HS-27A (cell line): Measurements from ENCODE around the gene KLHDC8A.

ENCODE experiments used
- DNase-seq: peaks from one replicate; pipeline ENCODE4 v3.0.0-alpha.2; 2012; ENCODE audit warnings: low read depth, missing footprints

KLHDC8A gene

GRCh38 chr1:205344066-205344928, 12.4 kb downstream of the KLHDC8A start:
- no peak for DNase-seq

GRCh38 chr1:205343431-205344065, 13.2 kb downstream of the KLHDC8A start:
- DNase-seq: no peak

- DNase-seq: no peak
Measured at GRCh38 chr1:205342986-205343385, 13.7 kb downstream of the KLHDC8A start.

GRCh38 chr1:205340676-205341075, 16.0 kb downstream of the KLHDC8A start:
- no peak for DNase-seq

- DNase-seq: no peak
Measured at GRCh38 chr1:205339717-205340116, 17.0 kb downstream of the KLHDC8A start.

- no peak for DNase-seq
Measured at GRCh38 chr1:205339197-205339702, 17.5 kb downstream of the KLHDC8A start.

- no peak for DNase-seq
Measured at GRCh38 chr1:205338011-205338410, 18.7 kb downstream of the KLHDC8A start.

GRCh38 chr1:205337481-205337880, 19.2 kb downstream of the KLHDC8A start:
- DNase-seq: no peak

- no peak for DNase-seq
Measured at GRCh38 chr1:205335692-205336091, 21.0 kb downstream of the KLHDC8A start.

GRCh38 chr1:205332015-205332791, 24.5 kb downstream of the KLHDC8A start:
- DNase-seq: no peak

- no peak for DNase-seq
Measured at GRCh38 chr1:205330150-205330549, 26.6 kb downstream of the KLHDC8A start.

GRCh38 chr1:205329719-205330118, 27.0 kb downstream of the KLHDC8A start:
- no peak for DNase-seq

GRCh38 chr1:205328476-205328875, 28.2 kb downstream of the KLHDC8A start:
- no peak for DNase-seq

- no peak for DNase-seq
Measured at GRCh38 chr1:205326812-205327466, 29.8 kb downstream of the KLHDC8A start.

GRCh38 chr1:205325334-205325884, 31.3 kb downstream of the KLHDC8A start:
- DNase-seq: no peak

- no peak for DNase-seq
Measured at GRCh38 chr1:205324781-205325180, 31.9 kb downstream of the KLHDC8A start.

GRCh38 chr1:205323794-205324193, 32.9 kb downstream of the KLHDC8A start:
- DNase-seq: no peak

GRCh38 chr1:205321959-205322283, 34.8 kb downstream of the KLHDC8A start:
- DNase-seq: no peak

- DNase-seq: no peak
Measured at GRCh38 chr1:205321162-205321958, 35.4 kb downstream of the KLHDC8A start, which contains the start of gene NUAK2. Gene NUAK2 (minus strand): TSS chr1:205321745. CDS start chr1:205321628, 117 bp downstream.

- DNase-seq: no peak
Measured at GRCh38 chr1:205319081-205320018, 37.4 kb downstream of the KLHDC8A start.
